ENCODE data around the gene TSHZ3.

GRCh38 chr19:31289381-31289880 lies 59.8 kb downstream of the TSHZ3 start:
- TF ChIP-seq, protein P1, sequence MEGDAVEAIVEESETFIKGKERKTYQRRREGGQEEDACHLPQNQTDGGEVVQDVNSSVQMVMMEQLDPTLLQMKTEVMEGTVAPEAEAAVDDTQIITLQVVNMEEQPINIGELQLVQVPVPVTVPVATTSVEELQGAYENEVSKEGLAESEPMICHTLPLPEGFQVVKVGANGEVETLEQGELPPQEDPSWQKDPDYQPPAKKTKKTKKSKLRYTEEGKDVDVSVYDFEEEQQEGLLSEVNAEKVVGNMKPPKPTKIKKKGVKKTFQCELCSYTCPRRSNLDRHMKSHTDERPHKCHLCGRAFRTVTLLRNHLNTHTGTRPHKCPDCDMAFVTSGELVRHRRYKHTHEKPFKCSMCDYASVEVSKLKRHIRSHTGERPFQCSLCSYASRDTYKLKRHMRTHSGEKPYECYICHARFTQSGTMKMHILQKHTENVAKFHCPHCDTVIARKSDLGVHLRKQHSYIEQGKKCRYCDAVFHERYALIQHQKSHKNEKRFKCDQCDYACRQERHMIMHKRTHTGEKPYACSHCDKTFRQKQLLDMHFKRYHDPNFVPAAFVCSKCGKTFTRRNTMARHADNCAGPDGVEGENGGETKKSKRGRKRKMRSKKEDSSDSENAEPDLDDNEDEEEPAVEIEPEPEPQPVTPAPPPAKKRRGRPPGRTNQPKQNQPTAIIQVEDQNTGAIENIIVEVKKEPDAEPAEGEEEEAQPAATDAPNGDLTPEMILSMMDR (IDR thresholded peaks at IDR 0.05; ENCODE audit: poor library complexity, severe bottlenecking): no peak
- no peak for TF ChIP-seq SMC3 (conservative IDR thresholded peaks at IDR 0.05; ENCODE audit: poor library complexity)
- TF ChIP-seq EZH2 (IDR thresholded peaks at IDR 0.05; ENCODE audit: borderline replicate concordance, insufficient read depth, low read length, poor library complexity, severe bottlenecking): no peak
- no peak for TF ChIP-seq RAD21 (conservative IDR thresholded peaks at IDR 0.05)
- TF ChIP-seq EP300 (conservative IDR thresholded peaks at IDR 0.05; ENCODE audit: poor library complexity, severe bottlenecking): no peak
- TF ChIP-seq POLR2AphosphoS5 (IDR thresholded peaks at IDR 0.05): no peak
- no peak for TF ChIP-seq MXI1 (conservative IDR thresholded peaks at IDR 0.05; ENCODE audit: poor library complexity, severe bottlenecking)
